ENCODE measurements around the gene SLC41A3.
"Not testable (repeated sequence)": the region's sequence is repeated elsewhere in the genome, so short reads cannot be mapped to it uniquely, and the experiment has no call there.

The SLC41A3 gene

GRCh38 chr3:125967156-125967555 lies 116.8 kb downstream of the SLC41A3 start:
- no peaks in the 10 kb centered on the region for H3K9me3 ChIP-seq (ENCODE audit: control insufficient read depth, insufficient read depth, low read length)
- no peak for TF ChIP-seq EZH2phosphoT487 (IDR thresholded peaks at IDR 0.05; ENCODE audit: borderline replicate concordance, low read length)
- no peak for TF ChIP-seq CTCF (IDR thresholded peaks at IDR 0.05; ENCODE audit: low read depth, low read length, poor library complexity, severe bottlenecking)
- peaks cover 33% of the 10 kb centered on the region for H3K27me3 ChIP-seq (ENCODE audit: control insufficient read depth, low read length)
- no peaks in the 10 kb centered on the region for H3K9me2 ChIP-seq (replicated peaks; ENCODE audit: control insufficient read depth, low read length)
- H3K4me1 ChIP-seq (ENCODE audit: control insufficient read depth, low read length): peaks cover 1% of the 10 kb centered on the region; the same call in 1 of the 2 replicates
- no peaks in the 10 kb centered on the region for H3F3A ChIP-seq (ENCODE audit: control insufficient read depth, insufficient read depth)
- H3K4me3 ChIP-seq (ENCODE audit: low read length): no peak overlapping the region
- no peak overlapping the region for H3K27ac ChIP-seq (ENCODE audit: low read depth, low read length)
- no peaks in the 10 kb centered on the region for H3K79me2 ChIP-seq (ENCODE audit: control insufficient read depth, low read length)
- no peaks in the 10 kb centered on the region for H4K20me1 ChIP-seq (ENCODE audit: control insufficient read depth, insufficient read depth, low read depth, low read length)
- no peaks in the 10 kb centered on the region for H3K36me3 ChIP-seq (ENCODE audit: control insufficient read depth, low read length)
- no peak overlapping the region for H3K4me2 ChIP-seq (ENCODE audit: low read length)

DNA sequence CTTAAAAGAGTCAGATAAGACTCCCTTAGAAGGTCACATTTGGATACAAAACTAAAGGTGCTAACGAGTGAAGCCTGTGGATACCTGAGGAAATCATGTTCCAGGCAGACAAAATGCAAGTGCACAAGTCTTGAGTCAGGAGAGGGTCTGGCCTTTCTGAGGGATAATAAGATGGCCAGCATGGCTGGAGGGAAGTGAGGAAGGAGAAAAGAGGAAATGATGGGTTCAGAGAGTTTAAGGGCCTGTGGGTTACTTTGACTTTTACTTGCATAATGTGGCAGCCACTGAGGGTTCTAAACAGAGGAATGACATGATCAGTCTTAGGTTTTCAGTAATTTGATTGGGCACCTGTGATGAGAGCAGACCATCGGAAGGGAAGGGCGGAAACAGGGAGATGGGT lies 118.4 kb downstream of the SLC41A3 start:
- no peaks in the 10 kb centered on the region for H3K9me2 ChIP-seq (replicated peaks; ENCODE audit: control insufficient read depth, low read length)
- H3K9me3 ChIP-seq (ENCODE audit: control insufficient read depth, insufficient read depth, low read length): no peaks in the 10 kb centered on the region
- TF ChIP-seq CTCF (IDR thresholded peaks at IDR 0.05; ENCODE audit: low read depth, low read length, poor library complexity, severe bottlenecking) (no peak), EZH2phosphoT487 (IDR thresholded peaks at IDR 0.05; ENCODE audit: borderline replicate concordance, low read length) (no peak)
- H3F3A ChIP-seq (ENCODE audit: control insufficient read depth, insufficient read depth): no peaks in the 10 kb centered on the region
- no peak overlapping the region for H3K27ac ChIP-seq (ENCODE audit: low read depth, low read length)
- H3K79me2 ChIP-seq (ENCODE audit: control insufficient read depth, low read length): no peaks in the 10 kb centered on the region
- H3K4me2 ChIP-seq (ENCODE audit: low read length): no peak overlapping the region
- H3K4me3 ChIP-seq (ENCODE audit: low read length): no peak overlapping the region
- peaks cover 22% of the 10 kb centered on the region for H3K27me3 ChIP-seq (ENCODE audit: control insufficient read depth, low read length)
- H4K20me1 ChIP-seq (ENCODE audit: control insufficient read depth, insufficient read depth, low read depth, low read length): no peaks in the 10 kb centered on the region
- H3K4me1 ChIP-seq (ENCODE audit: control insufficient read depth, low read length): no peaks in the 10 kb centered on the region
- H3K36me3 ChIP-seq (ENCODE audit: control insufficient read depth, low read length): no peaks in the 10 kb centered on the region

DNA sequence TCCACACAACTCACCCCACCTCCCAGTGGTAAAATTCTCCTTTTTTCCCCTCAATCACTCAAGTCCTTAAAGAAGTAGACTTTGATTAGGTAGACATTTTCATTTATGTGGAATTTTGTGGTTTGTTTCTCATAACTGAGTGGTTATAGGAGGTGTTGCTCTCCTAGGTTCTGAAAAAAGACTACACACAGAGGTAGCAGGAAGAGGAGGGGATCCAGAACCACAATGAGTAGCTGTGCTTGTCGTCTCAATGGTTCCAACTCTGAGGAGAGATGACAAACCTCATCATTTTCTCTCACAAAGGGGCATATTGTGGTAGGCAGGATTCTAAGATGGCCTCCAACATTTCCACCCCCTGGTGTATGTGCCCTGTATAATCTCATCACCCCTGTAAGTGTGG lies 120.1 kb downstream of the SLC41A3 start:
- not testable (repeated sequence) for H3K79me2 ChIP-seq (ENCODE audit: control insufficient read depth, low read length); H3K4me1 ChIP-seq (ENCODE audit: control insufficient read depth, low read length); H3K36me3 ChIP-seq (ENCODE audit: control insufficient read depth, low read length); H3K9me3 ChIP-seq (ENCODE audit: control insufficient read depth, insufficient read depth, low read length); H3K4me2 ChIP-seq (ENCODE audit: low read length); H3K9me2 ChIP-seq (replicated peaks; ENCODE audit: control insufficient read depth, low read length); H4K20me1 ChIP-seq (ENCODE audit: control insufficient read depth, insufficient read depth, low read depth, low read length); H3K4me3 ChIP-seq (ENCODE audit: low read length); H3F3A ChIP-seq (ENCODE audit: control insufficient read depth, insufficient read depth); H3K27ac ChIP-seq (ENCODE audit: low read depth, low read length)
- peaks cover 18% of the 10 kb centered on the region for H3K27me3 ChIP-seq (ENCODE audit: control insufficient read depth, low read length)

GRCh38 chr3:125961289-125961589 lies 122.7 kb downstream of the SLC41A3 start:
- H3F3A ChIP-seq (ENCODE audit: control insufficient read depth, insufficient read depth): no peaks in the 10 kb centered on the region
- no peak overlapping the region for H3K4me3 ChIP-seq (ENCODE audit: low read length)
- no peaks in the 10 kb centered on the region for H3K9me3 ChIP-seq (ENCODE audit: control insufficient read depth, insufficient read depth, low read length)
- H4K20me1 ChIP-seq (ENCODE audit: control insufficient read depth, insufficient read depth, low read depth, low read length): no peaks in the 10 kb centered on the region
- H3K79me2 ChIP-seq (ENCODE audit: control insufficient read depth, low read length): no peaks in the 10 kb centered on the region
- peaks cover 9% of the 10 kb centered on the region; the same call in 1 of the 2 replicates for H3K27me3 ChIP-seq (ENCODE audit: control insufficient read depth, low read length)
- H3K9me2 ChIP-seq (replicated peaks; ENCODE audit: control insufficient read depth, low read length): no peaks in the 10 kb centered on the region
- no peak overlapping the region for H3K4me2 ChIP-seq (ENCODE audit: low read length)
- no peak overlapping the region for H3K27ac ChIP-seq (ENCODE audit: low read depth, low read length)
- no peaks in the 10 kb centered on the region for H3K4me1 ChIP-seq (ENCODE audit: control insufficient read depth, low read length)
- TF ChIP-seq EZH2phosphoT487 (IDR thresholded peaks at IDR 0.05; ENCODE audit: borderline replicate concordance, low read length) (no peak), CTCF (IDR thresholded peaks at IDR 0.05; ENCODE audit: low read depth, low read length, poor library complexity, severe bottlenecking) (no peak)
- H3K36me3 ChIP-seq (ENCODE audit: control insufficient read depth, low read length): no peaks in the 10 kb centered on the region

All from DOHH2 (cell line).